Renal cortical epithelial cell (primary cell): Measurements from ENCODE around the gene CHAD. TPM values are rescaled to one million over a fixed set of nuclear protein-coding genes. Genes with fewer than 3 reads are reported as not detected.
"Not testable (repeated sequence)": the region's sequence is repeated elsewhere in the genome, so short reads cannot be mapped to it uniquely, and the experiment has no call there.

ENCODE experiments used
- DNase-seq: peaks from one replicate; pipeline ENCODE4 v3.0.0-alpha.2; 2011; ENCODE audit warnings: low read depth
- total RNA-seq: library from RNA; depleted of rRNA; stranded (reverse); fragments of >200 nt; gene quantifications from 2 replicates; pipeline ENCODE4 v1.2.3, GENCODE V29; 2014

The CHAD gene
- total RNA-seq, 1 donor from 2014 or later: not detected

DNA sequence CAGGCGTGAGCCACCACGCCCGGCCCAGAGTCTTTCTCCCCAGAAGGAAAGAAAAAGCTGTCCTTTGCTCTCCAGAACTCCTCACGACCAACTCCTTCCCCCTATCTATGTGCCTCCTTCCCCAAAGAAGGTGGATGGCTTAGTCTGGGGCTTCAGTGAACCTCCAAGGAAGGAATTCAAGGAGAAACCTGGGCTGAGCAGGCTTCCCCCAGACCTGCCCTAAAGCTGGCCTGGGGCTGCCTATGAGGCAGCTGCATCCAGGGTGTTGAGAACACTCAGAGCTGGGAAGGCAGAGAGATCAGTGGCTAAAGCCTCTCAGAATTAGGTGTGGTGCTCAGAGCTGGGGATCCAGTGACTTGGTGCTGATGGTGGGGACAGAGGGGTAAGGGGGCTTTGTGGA is 38.9 kb downstream of the CHAD start:
- DNase-seq: no peak

DNA sequence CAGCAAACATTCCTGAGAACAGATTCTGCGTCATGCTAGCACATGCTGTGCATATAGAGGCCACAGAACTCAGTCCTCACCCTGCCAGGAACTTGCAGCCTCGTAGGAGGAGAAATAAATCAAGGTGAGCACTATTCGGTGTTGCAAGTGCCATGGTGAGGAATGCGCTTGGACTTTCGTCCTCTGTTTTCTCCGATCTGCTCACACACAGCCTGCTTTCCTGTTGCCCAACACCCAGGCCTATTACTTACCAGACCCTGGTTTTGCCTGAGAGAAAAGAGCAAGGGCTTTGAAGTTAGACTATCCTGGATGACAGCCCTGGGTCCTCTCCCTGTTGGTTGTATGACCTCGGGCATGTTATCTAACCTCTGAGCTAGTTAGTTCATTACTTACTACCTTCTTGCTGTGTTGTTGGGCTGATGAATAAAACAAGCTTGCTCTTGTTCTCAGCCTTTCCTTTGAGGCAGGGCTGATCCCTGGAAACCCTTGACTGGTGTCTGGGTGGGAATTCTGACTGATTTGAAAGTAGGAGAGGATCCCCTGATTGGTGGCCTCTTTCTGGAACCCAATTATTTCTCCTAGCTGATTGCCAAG is 39.8 kb downstream of the CHAD start:
- peak; percentile 73 for DNase-seq

GRCh38 chr17:50428126-50428525 is 40.6 kb downstream of the CHAD start:
- not testable (repeated sequence) for DNase-seq

GRCh38 chr17:50426814-50427787 is 41.6 kb downstream of the CHAD start:
- DNase-seq: peak; percentile 37

- no peak for DNase-seq
These were observed 42.3 kb downstream of the CHAD start for GRCh38 chr17:50426472-50426782.

GRCh38 chr17:50425682-50426471 is 42.8 kb downstream of the CHAD start, which contains the start of gene ACSF2:
Gene ACSF2, plus strand, starts transcription at chr17:50426218. Its CDS starts 44 bp downstream, at chr17:50426262.
- no peak for DNase-seq

- DNase-seq: no peak
These were observed 43.5 kb downstream of the CHAD start for GRCh38 chr17:50424996-50425681.

- DNase-seq: no peak
These were observed 44.3 kb downstream of the CHAD start for GRCh38 chr17:50424246-50424995.

- DNase-seq: peak; percentile 72
These were observed 45.0 kb downstream of the CHAD start for GRCh38 chr17:50423553-50424159.

GRCh38 chr17:50422738-50423137 is 45.9 kb downstream of the CHAD start:
- DNase-seq: no peak

- DNase-seq: no peak
These were observed 47.2 kb downstream of the CHAD start for GRCh38 chr17:50421308-50422051.

DNA sequence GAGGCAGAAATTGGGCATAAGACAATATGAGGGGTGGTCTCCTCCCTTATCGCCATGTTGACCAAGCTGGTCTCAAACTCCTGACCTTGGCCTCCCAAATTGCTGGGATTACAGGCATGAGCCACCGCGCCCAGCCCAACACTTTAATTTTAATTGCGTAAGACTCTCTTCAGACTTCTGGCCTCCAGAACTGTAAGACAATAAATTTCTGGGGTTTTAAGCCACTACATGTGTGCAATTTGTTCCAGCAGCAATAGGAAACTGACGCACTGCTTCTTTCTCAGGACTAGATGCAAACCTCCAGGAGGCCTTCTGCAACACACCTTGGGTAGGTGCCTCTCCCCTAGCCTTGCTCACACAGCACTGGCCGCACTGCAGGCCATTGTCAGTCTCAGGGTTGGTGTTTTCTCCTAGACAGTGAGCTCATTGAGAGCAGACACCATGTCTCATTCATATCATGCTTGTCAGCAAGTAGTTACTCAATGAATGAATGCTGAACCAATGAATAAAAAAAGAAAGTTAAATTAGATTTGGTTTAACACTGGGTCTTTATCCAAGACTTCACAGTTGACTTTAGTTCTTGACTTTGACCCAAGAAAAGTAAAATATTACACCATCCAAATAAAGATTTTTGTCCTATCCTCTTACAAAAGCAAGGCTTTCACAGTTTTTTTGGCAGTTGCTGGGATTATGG is 48.1 kb downstream of the CHAD start:
- no peak for DNase-seq

- DNase-seq: not testable (repeated sequence)
These were observed 49.1 kb downstream of the CHAD start for GRCh38 chr17:50419577-50419976.

- no peak for DNase-seq
These were observed 53.9 kb downstream of the CHAD start for GRCh38 chr17:50414808-50415207.

Other genes starting within 250 kb of the CHAD start
- 0.87 and 2.3 TPM in 2 replicates for gene TMEM92, start 194.4 kb downstream of the CHAD start, total RNA-seq
- gene XYLT2, start 122.8 kb downstream of the CHAD start, total RNA-seq: 42.3 and 61.5 TPM in 2 replicates
- gene MRPL27, start 95.7 kb downstream of the CHAD start, total RNA-seq: 41.8 and 69.3 TPM in 2 replicates
- 0.55 and 5.9 TPM in 2 replicates for gene EME1, start 95.7 kb downstream of the CHAD start, total RNA-seq
- 141 and 219 TPM in 2 replicates for gene LRRC59, start 71.4 kb downstream of the CHAD start, total RNA-seq
- gene ACSF2, start 42.7 kb downstream of the CHAD start, total RNA-seq: 32.5 and 44.5 TPM in 2 replicates
- gene RSAD1, start 10.0 kb upstream of the CHAD start, total RNA-seq: 9.2 and 14.6 TPM in 2 replicates
- 0.30 TPM in 1 of 2 replicates, not detected in the other for gene MYCBPAP, start 39.6 kb upstream of the CHAD start, total RNA-seq
- gene EPN3, start 63.9 kb upstream of the CHAD start, total RNA-seq: 0.17 and 0.99 TPM in 2 replicates
- gene SPATA20, start 78.3 kb upstream of the CHAD start, total RNA-seq: 59.3 and 62.7 TPM in 2 replicates
- gene CACNA1G, start 91.8 kb upstream of the CHAD start, total RNA-seq: 0.10 TPM in 1 of 2 replicates, not detected in the other
- 28.3 and 250 TPM in 2 replicates for gene ABCC3, start 166.0 kb upstream of the CHAD start, total RNA-seq
- gene ANKRD40, start 239.0 kb upstream of the CHAD start, total RNA-seq: 25.1 and 36.3 TPM in 2 replicates